GM06990 (cell line): ENCODE data around the gene RBM34.
A peak's percentile ranks its signal among the peaks of the same experiment; 100 is the strongest.
"Not testable (repeated sequence)": the region's sequence is repeated elsewhere in the genome, so short reads cannot be mapped to it uniquely, and the experiment has no call there.

Experiments used
- DNase-seq: peaks from one replicate; pipeline ENCODE4 v3.0.0-alpha.2; 2011; ENCODE audit not compliant: insufficient read length; ENCODE audit errors: extremely low read depth
- H3K27me3 ChIP-seq: replicated peaks from 2 replicates; pipeline ENCODE4 v1.6.0; 2011; ENCODE audit warnings: low read length; ENCODE audit not compliant: control insufficient read depth, insufficient read depth
- H3K36me3 ChIP-seq: 2 replicates; pipeline ENCODE4 v1.5.1; 2011; ENCODE audit warnings: low read length; ENCODE audit not compliant: control insufficient read depth, insufficient read depth
- H3K4me3 ChIP-seq: replicated peaks from 2 replicates; pipeline ENCODE4 v1.5.1; 2011; ENCODE audit warnings: low read depth, mild to moderate bottlenecking, control low read depth, low read length
- CTCF ChIP-seq: IDR thresholded peaks from 2 replicates; pipeline ENCODE4 v1.5.1; 2011; ENCODE audit warnings: low read length, control low read depth, mild to moderate bottlenecking, inconsistent platforms; ENCODE audit not compliant: insufficient read depth, poor library complexity, severe bottlenecking

Gene RBM34

GRCh38 chr1:235176486-235176885 is 15.4 kb upstream of the RBM34 start:
- DNase-seq, result no peak
- no peak overlapping the region for H3K4me3 ChIP-seq
- no peaks in the 10 kb centered on the region for H3K27me3 ChIP-seq
- H3K36me3 ChIP-seq, result peaks cover 7% of the 10 kb centered on the region
- no peak for TF ChIP-seq CTCF

- no peaks in the 10 kb centered on the region for H3K27me3 ChIP-seq
- no peak for DNase-seq
- H3K4me3 ChIP-seq, result no peak overlapping the region
- H3K36me3 ChIP-seq, result peaks cover 2% of the 10 kb centered on the region
- no peak for TF ChIP-seq CTCF
Measured at GRCh38 chr1:235169986-235170385, 8.9 kb upstream of the RBM34 start.

- TF ChIP-seq CTCF, result no peak
- Histone ChIP-seq H3K4me3 (no peak overlapping the region), H3K36me3 (no peaks in the 10 kb centered on the region; the same call in none of the 2 replicates), H3K27me3 (no peaks in the 10 kb centered on the region)
- no peak for DNase-seq
Measured at GRCh38 chr1:235168375-235168774, 7.3 kb upstream of the RBM34 start.

GRCh38 chr1:235161685-235162327 is 756 bp upstream of the RBM34 start:
- DNase-seq, result peak; percentile 15
- no peak for TF ChIP-seq CTCF

GRCh38 chr1:235160383-235160956 is 580 bp downstream of the RBM34 start:
- peaks cover 15% of the 10 kb centered on the region for H3K36me3 ChIP-seq
- TF ChIP-seq CTCF, result no peak
- no peaks in the 10 kb centered on the region for H3K27me3 ChIP-seq
- DNase-seq, result no peak
- H3K4me3 ChIP-seq, result peak overlapping the region; percentile 68

More at GRCh38 chr1:235161685-235162327, 756 bp upstream of the RBM34 start:
- H3K4me3 ChIP-seq, result peak overlapping the region; percentile 68
- H3K36me3 ChIP-seq, result peaks cover 14% of the 10 kb centered on the region
- no peaks in the 10 kb centered on the region for H3K27me3 ChIP-seq

- H3K27me3 ChIP-seq, DNase-seq: not testable (repeated sequence)
- peaks cover 15% of the 10 kb centered on the region for H3K36me3 ChIP-seq
- peak overlapping the region; percentile 68 for H3K4me3 ChIP-seq
Measured at GRCh38 chr1:235159930-235160329, 1.1 kb downstream of the RBM34 start.

- not testable (repeated sequence) for H3K4me3 ChIP-seq
Measured at GRCh38 chr1:235159284-235159683, 1.8 kb downstream of the RBM34 start.

More at GRCh38 chr1:235159284-235159683, 1.8 kb downstream of the RBM34 start:
- H3K27me3 ChIP-seq, DNase-seq: not testable (repeated sequence)
- H3K36me3 ChIP-seq, result peaks cover 15% of the 10 kb centered on the region
